ENCODE data around the gene KRTAP12-2. TPM values are rescaled to one million over a fixed set of nuclear protein-coding genes. Genes with fewer than 3 reads are reported as not detected.
"Not testable (repeated sequence)": the region's sequence is repeated elsewhere in the genome, so short reads cannot be mapped to it uniquely, and the experiment has no call there.

KRTAP12-2 gene
- total and polyA plus RNA-seq, 4 donors, result not detected

DNA sequence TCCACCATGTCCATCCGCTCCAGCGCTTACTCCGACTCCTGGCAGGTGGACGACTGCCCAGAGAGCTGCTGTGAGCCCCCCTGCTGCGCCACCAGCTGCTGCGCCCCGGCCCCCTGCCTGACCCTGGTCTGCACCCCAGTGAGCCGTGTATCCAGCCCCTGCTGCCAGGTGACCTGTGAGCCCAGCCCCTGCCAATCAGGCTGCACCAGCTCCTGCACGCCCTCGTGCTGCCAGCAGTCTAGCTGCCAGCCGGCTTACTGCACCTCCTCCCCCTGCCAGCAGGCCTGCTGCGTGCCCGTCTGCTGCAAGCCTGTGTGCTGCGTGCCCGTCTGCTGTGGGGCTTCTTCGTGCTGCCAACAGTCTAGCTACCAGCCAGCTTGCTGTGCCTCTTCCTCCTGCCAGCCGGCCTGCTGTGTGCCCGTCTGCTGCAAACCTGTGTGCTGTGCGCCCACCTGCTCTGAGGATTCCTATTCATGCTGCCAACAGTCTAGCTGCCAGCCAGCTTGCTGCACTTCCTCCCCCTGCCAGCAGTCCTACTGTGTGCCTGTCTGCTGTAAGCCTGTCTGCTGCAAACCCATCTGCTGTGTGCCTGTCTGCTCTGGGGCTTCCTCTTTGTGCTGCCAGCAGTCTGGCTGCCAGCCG is 39.4 kb downstream of the KRTAP12-2 start:
- DNase-seq (ENCODE audit: low spot score); H3K27ac ChIP-seq (ENCODE audit: low read depth in 1 of 2, low read length in 2 of 2); H3K4me1 ChIP-seq (ENCODE audit: control insufficient read depth in 4 of 4, insufficient read depth in 4 of 4, low read length in 3 of 4); H3K27me3 ChIP-seq (ENCODE audit: control insufficient read depth in 4 of 4, insufficient read depth in 4 of 4, low read length in 3 of 4); H3K9ac ChIP-seq (ENCODE audit: low read depth in 1 of 2, low read length in 2 of 2); H3K36me3 ChIP-seq (ENCODE audit: control insufficient read depth in 4 of 4, insufficient read depth in 3 of 4, low read depth in 1 of 4, low read length in 3 of 4); H3K4me3 ChIP-seq (ENCODE audit: low read depth in 1 of 3, low read length in 3 of 3): not testable (repeated sequence)
- H3K9me3 ChIP-seq (ENCODE audit: control insufficient read depth in 4 of 4, low read length in 3 of 4), result peaks cover 3 to 12% (median 6%) of the 10 kb centered on the region in 4 donors
- WGBS, result 85% methylated on average over 20 of the region's 20 CpGs

DNA sequence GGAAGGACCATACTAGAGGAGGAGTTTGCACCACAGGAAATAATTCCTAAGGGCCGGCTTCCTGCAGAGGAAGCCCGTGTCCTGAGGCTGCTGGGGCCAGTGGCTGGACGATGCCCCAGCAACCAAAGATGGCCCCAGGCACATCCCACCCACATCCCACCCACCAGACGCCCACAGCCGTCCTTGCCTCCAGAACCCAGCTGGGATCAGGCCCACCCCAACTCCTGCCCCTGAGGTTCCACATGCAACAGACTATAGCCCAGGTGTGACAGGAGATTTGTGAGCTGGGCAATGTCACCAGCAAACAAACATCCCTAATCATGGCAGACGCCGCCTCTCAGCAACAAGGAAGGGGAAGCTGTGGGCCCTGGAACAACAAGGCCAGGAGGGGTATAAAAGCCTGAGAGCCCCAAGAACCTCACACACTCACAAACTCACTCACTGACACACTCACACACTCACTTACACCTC is 40.0 kb downstream of the KRTAP12-2 start, which contains the start of gene KRTAP10-9:
Gene KRTAP10-9, plus strand, starts transcription at position 421 of the 471 bp plus-strand sequence. CDS start 79 bp downstream, outside the sequence.
- Histone ChIP-seq H3K9ac (ENCODE audit: low read depth in 1 of 2, low read length in 2 of 2) (no peak within 1 kb of the TSS), H3K4me1 (ENCODE audit: control insufficient read depth in 4 of 4, insufficient read depth in 4 of 4, low read length in 3 of 4) (no peaks in the 10 kb centered on the region), H3K9me3 (ENCODE audit: control insufficient read depth in 4 of 4, low read length in 3 of 4) (peaks cover 2 to 12% (median 4%) of the 10 kb centered on the region in 4 donors), H3K27ac (ENCODE audit: low read depth in 1 of 2, low read length in 2 of 2) (no peak within 1 kb of the TSS), H3K4me3 (ENCODE audit: low read depth in 1 of 3, low read length in 3 of 3) (no peak within 1 kb of the TSS), H3K27me3 (ENCODE audit: control insufficient read depth in 4 of 4, insufficient read depth in 4 of 4, low read length in 3 of 4) (no peaks in the 10 kb centered on the region), H3K36me3 (ENCODE audit: control insufficient read depth in 4 of 4, insufficient read depth in 3 of 4, low read depth in 1 of 4, low read length in 3 of 4) (no peaks in the 10 kb centered on the region)
- DNase-seq (ENCODE audit: low spot score), result no peak
- 60% methylated on average over 7 of the region's 7 CpGs for WGBS
- TF ChIP-seq JUND (IDR thresholded peaks at IDR 0.05) (no peak), EGR1 (IDR thresholded peaks at IDR 0.05; ENCODE audit: low read depth in 2 of 2) (no peak), HNF4G (IDR thresholded peaks at IDR 0.05) (no peak), RXRA (IDR thresholded peaks at IDR 0.05) (no peak), NR2F2 (IDR thresholded peaks at IDR 0.05) (no peak), GABPA (IDR thresholded peaks at IDR 0.05 in 1 of 2, conservative IDR thresholded peaks at IDR 0.05 in 1 of 2) (no peak), FOXA1 (IDR thresholded peaks at IDR 0.05) (no peak), YY1 (IDR thresholded peaks at IDR 0.05) (no peak), TAF1 (conservative IDR thresholded peaks at IDR 0.05) (no peak), RAD21 (IDR thresholded peaks at IDR 0.05) (no peak), SP1 (IDR thresholded peaks at IDR 0.05) (no peak), FOXA2 (IDR thresholded peaks at IDR 0.05) (no peak)
- TF ChIP-seq, protein P1, sequence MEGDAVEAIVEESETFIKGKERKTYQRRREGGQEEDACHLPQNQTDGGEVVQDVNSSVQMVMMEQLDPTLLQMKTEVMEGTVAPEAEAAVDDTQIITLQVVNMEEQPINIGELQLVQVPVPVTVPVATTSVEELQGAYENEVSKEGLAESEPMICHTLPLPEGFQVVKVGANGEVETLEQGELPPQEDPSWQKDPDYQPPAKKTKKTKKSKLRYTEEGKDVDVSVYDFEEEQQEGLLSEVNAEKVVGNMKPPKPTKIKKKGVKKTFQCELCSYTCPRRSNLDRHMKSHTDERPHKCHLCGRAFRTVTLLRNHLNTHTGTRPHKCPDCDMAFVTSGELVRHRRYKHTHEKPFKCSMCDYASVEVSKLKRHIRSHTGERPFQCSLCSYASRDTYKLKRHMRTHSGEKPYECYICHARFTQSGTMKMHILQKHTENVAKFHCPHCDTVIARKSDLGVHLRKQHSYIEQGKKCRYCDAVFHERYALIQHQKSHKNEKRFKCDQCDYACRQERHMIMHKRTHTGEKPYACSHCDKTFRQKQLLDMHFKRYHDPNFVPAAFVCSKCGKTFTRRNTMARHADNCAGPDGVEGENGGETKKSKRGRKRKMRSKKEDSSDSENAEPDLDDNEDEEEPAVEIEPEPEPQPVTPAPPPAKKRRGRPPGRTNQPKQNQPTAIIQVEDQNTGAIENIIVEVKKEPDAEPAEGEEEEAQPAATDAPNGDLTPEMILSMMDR (IDR thresholded peaks at IDR 0.05; ENCODE audit: low read depth, low read length, missing input control), result no peak
- TF ChIP-seq, protein P2, sequence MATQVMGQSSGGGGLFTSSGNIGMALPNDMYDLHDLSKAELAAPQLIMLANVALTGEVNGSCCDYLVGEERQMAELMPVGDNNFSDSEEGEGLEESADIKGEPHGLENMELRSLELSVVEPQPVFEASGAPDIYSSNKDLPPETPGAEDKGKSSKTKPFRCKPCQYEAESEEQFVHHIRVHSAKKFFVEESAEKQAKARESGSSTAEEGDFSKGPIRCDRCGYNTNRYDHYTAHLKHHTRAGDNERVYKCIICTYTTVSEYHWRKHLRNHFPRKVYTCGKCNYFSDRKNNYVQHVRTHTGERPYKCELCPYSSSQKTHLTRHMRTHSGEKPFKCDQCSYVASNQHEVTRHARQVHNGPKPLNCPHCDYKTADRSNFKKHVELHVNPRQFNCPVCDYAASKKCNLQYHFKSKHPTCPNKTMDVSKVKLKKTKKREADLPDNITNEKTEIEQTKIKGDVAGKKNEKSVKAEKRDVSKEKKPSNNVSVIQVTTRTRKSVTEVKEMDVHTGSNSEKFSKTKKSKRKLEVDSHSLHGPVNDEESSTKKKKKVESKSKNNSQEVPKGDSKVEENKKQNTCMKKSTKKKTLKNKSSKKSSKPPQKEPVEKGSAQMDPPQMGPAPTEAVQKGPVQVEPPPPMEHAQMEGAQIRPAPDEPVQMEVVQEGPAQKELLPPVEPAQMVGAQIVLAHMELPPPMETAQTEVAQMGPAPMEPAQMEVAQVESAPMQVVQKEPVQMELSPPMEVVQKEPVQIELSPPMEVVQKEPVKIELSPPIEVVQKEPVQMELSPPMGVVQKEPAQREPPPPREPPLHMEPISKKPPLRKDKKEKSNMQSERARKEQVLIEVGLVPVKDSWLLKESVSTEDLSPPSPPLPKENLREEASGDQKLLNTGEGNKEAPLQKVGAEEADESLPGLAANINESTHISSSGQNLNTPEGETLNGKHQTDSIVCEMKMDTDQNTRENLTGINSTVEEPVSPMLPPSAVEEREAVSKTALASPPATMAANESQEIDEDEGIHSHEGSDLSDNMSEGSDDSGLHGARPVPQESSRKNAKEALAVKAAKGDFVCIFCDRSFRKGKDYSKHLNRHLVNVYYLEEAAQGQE (IDR thresholded peaks at IDR 0.05), result no peak
- TF ChIP-seq, protein P3, sequence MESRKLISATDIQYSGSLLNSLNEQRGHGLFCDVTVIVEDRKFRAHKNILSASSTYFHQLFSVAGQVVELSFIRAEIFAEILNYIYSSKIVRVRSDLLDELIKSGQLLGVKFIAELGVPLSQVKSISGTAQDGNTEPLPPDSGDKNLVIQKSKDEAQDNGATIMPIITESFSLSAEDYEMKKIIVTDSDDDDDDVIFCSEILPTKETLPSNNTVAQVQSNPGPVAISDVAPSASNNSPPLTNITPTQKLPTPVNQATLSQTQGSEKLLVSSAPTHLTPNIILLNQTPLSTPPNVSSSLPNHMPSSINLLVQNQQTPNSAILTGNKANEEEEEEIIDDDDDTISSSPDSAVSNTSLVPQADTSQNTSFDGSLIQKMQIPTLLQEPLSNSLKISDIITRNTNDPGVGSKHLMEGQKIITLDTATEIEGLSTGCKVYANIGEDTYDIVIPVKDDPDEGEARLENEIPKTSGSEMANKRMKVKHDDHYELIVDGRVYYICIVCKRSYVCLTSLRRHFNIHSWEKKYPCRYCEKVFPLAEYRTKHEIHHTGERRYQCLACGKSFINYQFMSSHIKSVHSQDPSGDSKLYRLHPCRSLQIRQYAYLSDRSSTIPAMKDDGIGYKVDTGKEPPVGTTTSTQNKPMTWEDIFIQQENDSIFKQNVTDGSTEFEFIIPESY (IDR thresholded peaks at IDR 0.05), result no peak
- TF ChIP-seq, protein P4, sequence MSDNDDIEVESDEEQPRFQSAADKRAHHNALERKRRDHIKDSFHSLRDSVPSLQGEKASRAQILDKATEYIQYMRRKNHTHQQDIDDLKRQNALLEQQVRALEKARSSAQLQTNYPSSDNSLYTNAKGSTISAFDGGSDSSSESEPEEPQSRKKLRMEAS (IDR thresholded peaks at IDR 0.05), result no peak

Data from liver (tissue), 9 donors.